ENCODE data around the gene KL.

Gene KL

DNA sequence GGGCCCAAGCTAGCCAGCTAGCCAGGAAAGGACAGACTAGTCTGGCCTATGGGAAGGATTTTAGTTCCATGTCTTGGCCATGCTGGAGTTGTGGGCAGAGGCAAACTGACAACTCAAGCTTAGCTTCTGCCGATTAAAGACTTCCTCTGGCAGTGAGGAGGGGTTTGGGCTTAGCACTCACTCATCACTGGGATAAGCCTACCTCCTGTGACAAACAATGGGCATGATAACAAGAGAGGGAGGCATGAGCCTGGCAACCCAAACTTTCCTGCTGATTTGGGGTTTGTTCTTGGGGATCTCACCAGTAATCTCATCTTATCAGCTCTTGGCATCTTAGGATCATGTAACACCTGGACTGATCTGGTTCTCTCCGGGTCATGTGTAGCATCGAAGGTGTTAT lies 83.6 kb downstream of the KL start:
- no peaks in the 10 kb centered on the region for H3K36me3 Mint-ChIP-seq (ENCODE audit: low read depth)
- no peak overlapping the region for H3K4me3 Mint-ChIP-seq
- no peak overlapping the region for H3K27ac Mint-ChIP-seq
- no peaks in the 10 kb centered on the region for H3K4me1 Mint-ChIP-seq (ENCODE audit: low read depth)
- peaks cover 24% of the 10 kb centered on the region for H3K27me3 Mint-ChIP-seq
- H3K9me3 Mint-ChIP-seq: no peaks in the 10 kb centered on the region

DNA sequence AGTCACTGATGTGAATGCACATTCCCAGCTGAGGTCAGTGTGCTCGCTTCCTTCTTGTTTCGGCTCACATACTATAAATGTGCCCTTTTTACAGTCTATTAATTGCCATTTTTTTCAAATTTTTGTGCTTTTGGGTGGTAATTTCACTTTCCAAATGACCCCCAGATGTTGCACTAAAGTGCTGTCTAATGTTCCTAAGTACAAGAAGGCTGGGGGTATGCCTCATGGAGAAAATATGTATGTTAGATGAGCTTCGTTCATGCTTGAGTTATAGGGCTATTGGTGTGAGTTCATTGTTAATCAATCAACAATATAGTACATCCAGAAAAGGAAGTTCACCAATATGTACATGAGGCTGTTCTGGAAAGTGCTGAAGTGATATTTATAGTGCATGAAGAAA lies 84.7 kb downstream of the KL start:
- no peak overlapping the region for H3K27ac Mint-ChIP-seq
- H3K36me3 Mint-ChIP-seq (ENCODE audit: low read depth): no peaks in the 10 kb centered on the region
- H3K4me1 Mint-ChIP-seq (ENCODE audit: low read depth): no peaks in the 10 kb centered on the region
- H3K9me3 Mint-ChIP-seq: no peaks in the 10 kb centered on the region
- peaks cover 27% of the 10 kb centered on the region for H3K27me3 Mint-ChIP-seq
- no peak overlapping the region for H3K4me3 Mint-ChIP-seq

DNA sequence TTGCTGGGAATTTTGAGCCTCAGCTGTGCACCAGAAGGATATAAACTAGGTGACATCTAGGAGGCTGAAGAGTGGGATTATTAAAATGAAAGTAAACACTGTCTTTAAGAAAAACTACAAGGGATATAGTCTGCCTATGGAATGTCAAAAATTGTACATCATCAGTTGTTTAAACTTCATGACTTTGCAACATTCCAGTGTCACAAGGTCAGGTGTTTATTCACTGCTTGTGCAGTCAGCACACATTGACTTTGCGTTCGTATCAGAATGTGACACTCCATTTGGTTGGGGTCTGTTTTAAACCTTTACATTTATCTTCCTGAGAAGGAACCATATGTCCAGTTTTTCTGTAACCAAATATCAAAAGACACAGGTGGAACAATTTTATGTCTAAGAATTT lies 85.6 kb downstream of the KL start:
- Mint-ChIP-seq H3K4me3 (no peak overlapping the region), H3K4me1 (ENCODE audit: low read depth) (no peaks in the 10 kb centered on the region), H3K9me3 (no peaks in the 10 kb centered on the region), H3K27ac (no peak overlapping the region), H3K27me3 (peaks cover 32% of the 10 kb centered on the region), H3K36me3 (ENCODE audit: low read depth) (no peaks in the 10 kb centered on the region)

DNA sequence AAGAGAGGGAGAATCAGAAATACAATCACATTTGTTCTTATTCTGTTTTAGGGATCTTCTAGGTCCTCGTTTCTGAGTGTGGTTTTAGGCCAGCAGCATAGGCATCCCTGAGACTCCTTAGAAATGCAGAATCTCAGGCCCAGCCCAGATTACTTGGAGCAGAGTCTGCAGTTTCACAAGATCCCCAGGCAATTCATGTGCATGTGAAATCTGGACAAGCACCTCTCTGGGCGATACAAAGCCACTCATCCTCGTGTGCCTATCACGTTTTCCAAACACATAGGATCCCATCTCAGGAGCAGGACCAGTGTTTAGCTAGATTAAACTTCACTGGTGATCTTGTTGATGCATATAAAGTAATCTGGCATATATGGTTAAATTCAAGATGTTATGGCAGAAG lies 87.2 kb downstream of the KL start:
- H3K36me3 Mint-ChIP-seq (ENCODE audit: low read depth): no peaks in the 10 kb centered on the region

DNA sequence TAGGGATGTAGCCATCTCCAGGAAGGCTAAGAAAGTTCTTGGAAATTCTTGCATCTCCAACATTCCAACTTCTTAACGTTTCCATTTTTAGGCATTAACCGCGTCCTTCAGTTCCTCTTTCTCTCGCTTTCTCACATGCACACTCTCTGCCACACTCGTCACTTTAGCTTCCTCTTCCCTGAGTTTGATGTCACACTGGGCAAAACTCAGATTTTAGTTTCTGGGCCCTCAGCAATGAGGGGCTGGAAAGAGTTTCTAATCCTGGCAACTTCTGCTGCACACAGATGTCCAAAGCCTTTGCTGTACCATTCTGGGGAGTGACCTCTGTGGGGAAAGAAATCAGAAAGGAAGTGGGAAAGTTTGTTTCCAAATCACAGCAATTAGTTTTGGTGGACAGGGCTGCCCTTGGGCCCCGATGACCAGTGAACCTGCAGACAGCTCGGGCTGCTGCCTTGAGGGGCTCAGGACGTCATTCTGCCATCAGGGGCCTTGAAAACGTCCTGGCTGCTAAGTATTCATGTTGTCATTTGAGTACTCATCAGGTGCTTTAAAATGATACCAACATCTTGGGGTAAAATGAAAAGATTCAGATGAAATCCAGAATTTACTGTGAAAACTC lies 89.3 kb downstream of the KL start:
- Mint-ChIP-seq H3K27me3 (peaks cover 27% of the 10 kb centered on the region), H3K4me3 (no peak overlapping the region), H3K4me1 (ENCODE audit: low read depth) (no peaks in the 10 kb centered on the region), H3K9me3 (no peaks in the 10 kb centered on the region), H3K36me3 (ENCODE audit: low read depth) (no peaks in the 10 kb centered on the region), H3K27ac (no peak overlapping the region)

More for the DNA sequence above, 87.2 kb downstream of the KL start:
- Mint-ChIP-seq H3K27me3 (peaks cover 32% of the 10 kb centered on the region), H3K4me1 (ENCODE audit: low read depth) (no peaks in the 10 kb centered on the region), H3K4me3 (no peak overlapping the region), H3K27ac (no peak overlapping the region), H3K9me3 (no peaks in the 10 kb centered on the region)

DNA sequence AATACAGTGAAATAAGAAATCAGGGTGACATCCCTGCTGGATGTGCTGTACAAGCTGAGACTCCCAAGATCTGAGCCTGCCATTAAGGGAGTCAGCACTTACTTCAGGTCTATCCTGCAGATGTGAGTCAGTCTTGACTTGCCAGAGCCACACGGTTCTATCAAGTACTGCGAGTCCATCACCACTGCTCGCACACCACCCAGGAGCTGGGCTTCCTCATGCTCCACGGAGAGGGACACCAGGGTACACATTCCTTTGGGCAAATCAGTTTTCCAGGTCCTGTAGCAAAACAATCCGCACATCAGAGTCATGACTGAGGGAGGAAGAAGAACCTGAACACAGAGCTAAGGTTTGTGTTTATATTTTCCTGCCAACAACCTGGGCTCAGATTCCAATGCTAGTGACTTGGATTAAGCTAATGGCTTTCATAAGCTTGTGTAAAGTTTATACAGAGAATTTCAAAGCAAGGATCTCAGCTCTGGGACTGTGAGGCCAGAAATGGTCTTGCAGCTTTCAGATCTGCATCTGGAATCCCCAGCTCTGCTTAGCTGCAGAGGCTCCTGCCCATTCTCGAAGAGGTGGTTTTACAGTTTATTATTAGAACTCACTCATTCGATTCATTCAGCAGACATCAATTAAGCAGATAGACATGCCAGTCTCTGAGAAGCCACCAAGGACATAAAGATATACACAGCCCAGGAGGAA lies 90.6 kb downstream of the KL start:
- H3K27me3 Mint-ChIP-seq: peaks cover 18% of the 10 kb centered on the region
- no peaks in the 10 kb centered on the region for H3K9me3 Mint-ChIP-seq
- no peaks in the 10 kb centered on the region for H3K4me1 Mint-ChIP-seq (ENCODE audit: low read depth)
- no peak overlapping the region for H3K27ac Mint-ChIP-seq
- no peak overlapping the region for H3K4me3 Mint-ChIP-seq
- no peaks in the 10 kb centered on the region for H3K36me3 Mint-ChIP-seq (ENCODE audit: low read depth)

DNA sequence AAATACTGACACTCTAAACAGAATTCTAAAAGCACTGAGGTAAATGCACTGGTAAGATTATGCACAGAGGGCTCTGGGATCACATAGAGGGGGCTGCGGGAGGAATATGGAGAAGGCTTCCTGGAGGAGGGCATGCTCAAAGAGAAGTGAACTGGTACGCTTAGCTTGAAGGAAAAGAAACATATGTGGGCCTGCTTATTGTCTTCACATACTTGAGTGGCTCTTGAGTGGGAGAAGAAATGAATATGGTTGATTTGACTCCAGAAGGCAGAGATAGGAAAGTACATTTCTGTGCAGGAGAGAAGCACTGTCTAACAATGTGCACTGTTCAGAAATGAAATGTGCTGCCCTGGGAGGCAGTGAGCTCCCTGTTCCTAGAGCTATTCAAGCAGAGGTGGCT lies 91.1 kb downstream of the KL start:
- Mint-ChIP-seq H3K4me3 (no peak overlapping the region), H3K4me1 (ENCODE audit: low read depth) (no peaks in the 10 kb centered on the region), H3K9me3 (no peaks in the 10 kb centered on the region), H3K27ac (no peak overlapping the region), H3K36me3 (ENCODE audit: low read depth) (no peaks in the 10 kb centered on the region), H3K27me3 (peaks cover 15% of the 10 kb centered on the region)

DNA sequence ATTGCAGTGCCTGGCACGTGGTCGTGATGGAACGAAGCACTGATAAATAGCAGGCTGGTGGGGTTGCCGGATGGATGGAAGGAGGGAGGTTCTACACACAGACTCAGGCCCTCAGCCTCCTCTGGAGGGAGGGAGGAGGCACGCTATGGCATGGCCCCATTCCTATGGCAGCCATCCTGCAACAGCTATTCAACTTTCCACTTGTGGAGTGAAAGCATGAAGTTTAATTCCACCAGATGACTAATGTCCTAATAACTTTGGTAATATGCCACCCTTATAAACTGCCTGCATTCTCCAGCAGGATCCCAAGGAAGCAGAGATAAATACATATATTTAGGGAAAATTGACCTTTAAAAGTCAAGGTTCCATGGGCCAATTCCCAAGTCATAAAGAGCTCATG lies 92.4 kb downstream of the KL start:
- no peaks in the 10 kb centered on the region for H3K36me3 Mint-ChIP-seq (ENCODE audit: low read depth)
- no peaks in the 10 kb centered on the region for H3K9me3 Mint-ChIP-seq
- no peaks in the 10 kb centered on the region for H3K4me1 Mint-ChIP-seq (ENCODE audit: low read depth)

DNA sequence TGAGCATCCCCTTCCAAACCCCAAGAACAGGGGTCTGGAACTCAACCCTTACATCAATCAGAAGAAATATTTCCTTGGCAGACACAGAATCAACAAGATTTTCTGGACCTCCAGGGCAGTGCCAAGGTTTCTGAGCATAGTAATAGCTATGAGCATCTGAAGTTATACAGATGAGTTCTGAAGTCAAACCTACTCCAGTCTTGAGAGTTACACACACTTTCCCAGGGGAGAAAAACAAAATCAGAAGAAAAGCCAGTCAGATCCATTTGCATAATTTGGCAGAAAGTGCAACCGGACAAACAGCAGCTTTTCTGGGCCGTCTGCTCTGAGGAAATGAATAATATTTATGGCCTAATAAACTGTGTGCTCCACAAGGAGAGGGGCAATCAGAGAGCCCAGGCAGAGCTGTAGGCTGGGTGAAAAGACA lies 93.1 kb downstream of the KL start:
- no peaks in the 10 kb centered on the region for H3K4me1 Mint-ChIP-seq (ENCODE audit: low read depth)
- no peak overlapping the region for H3K4me3 Mint-ChIP-seq
- no peaks in the 10 kb centered on the region for H3K36me3 Mint-ChIP-seq (ENCODE audit: low read depth)
- H3K9me3 Mint-ChIP-seq: no peaks in the 10 kb centered on the region
- no peak overlapping the region for H3K27ac Mint-ChIP-seq
- H3K27me3 Mint-ChIP-seq: peaks cover 15% of the 10 kb centered on the region

More for the DNA sequence above, 92.4 kb downstream of the KL start:
- H3K27ac Mint-ChIP-seq: no peak overlapping the region
- peaks cover 18% of the 10 kb centered on the region for H3K27me3 Mint-ChIP-seq
- H3K4me3 Mint-ChIP-seq: no peak overlapping the region

DNA sequence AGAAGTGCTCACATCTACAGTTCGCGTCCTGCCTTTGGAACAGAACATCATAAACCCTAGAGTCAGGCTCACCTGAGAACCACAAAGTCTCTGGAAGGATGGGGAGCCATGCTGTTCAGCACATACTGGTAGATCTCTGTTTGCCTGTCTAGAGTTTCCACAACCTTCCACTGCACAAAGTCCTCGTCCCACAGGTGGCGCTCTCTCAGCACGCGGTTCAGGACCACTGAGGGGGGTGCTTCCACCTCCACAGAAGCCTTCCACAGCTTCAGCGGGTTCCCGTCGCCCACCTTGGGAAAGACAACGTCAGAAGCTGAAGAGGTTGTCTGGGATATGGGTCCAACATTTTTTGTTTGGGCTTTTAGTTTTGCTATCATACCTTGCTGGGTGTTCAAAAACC lies 93.6 kb downstream of the KL start:
- no peaks in the 10 kb centered on the region for H3K4me1 Mint-ChIP-seq (ENCODE audit: low read depth)
- H3K27ac Mint-ChIP-seq: no peak overlapping the region
- peaks cover 14% of the 10 kb centered on the region for H3K27me3 Mint-ChIP-seq
- no peak overlapping the region for H3K4me3 Mint-ChIP-seq
- H3K36me3 Mint-ChIP-seq (ENCODE audit: low read depth): no peaks in the 10 kb centered on the region
- H3K9me3 Mint-ChIP-seq: no peaks in the 10 kb centered on the region

DNA sequence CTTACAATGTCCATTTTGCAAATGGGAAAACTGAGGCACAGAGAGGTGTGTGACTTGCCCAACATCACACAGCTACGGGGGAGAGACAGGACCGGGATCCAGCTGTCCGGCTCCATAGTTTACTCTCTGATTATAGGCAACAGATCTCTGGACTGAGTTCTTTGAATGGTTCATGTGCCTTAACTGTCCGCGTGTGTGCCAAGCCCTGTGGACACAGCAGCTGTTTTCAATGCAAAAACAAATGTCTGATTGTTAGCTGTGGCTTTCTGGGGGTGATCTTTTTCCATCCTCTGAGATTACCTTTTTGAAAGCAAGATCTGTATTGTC lies 94.1 kb downstream of the KL start:
- Mint-ChIP-seq H3K4me3 (no peak overlapping the region), H3K27ac (no peak overlapping the region)

DNA sequence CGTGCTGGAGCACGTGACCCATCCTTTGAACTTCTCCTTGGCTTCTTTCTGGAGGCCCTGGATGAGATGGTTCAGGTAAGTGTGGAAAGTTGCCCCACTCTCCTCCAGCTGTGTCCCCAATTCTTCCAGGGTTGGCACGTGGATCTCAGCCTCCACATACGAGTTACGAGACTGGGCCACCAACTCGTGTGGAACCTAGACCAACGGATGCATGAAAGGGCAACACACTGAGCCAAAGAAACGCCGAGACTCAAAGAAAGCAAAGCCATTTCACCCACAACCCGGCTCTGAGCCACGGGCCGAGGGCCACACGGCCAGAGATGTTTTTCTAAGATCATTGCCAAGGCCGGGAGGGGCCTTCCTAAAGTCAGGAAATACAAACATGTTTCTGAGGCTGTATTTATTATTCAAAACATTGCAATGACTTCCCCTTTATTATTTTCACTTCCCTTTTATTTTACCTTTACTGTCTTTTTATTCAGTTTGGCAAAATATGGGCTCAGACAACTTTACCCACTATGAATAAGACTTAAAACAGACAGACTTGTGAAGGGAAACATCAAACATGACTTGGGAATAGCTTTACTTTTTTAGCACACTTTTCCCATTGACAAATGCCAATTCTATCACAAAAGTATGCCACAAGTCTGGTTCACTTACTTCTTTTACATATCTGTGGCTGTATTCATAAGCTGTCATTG lies 94.6 kb downstream of the KL start:
- Mint-ChIP-seq H3K27me3 (peaks cover 10% of the 10 kb centered on the region), H3K27ac (no peak overlapping the region), H3K36me3 (ENCODE audit: low read depth) (no peaks in the 10 kb centered on the region), H3K9me3 (no peaks in the 10 kb centered on the region), H3K4me1 (ENCODE audit: low read depth) (no peaks in the 10 kb centered on the region), H3K4me3 (no peak overlapping the region)

More for the DNA sequence above, 94.1 kb downstream of the KL start:
- Mint-ChIP-seq H3K4me1 (ENCODE audit: low read depth) (no peaks in the 10 kb centered on the region), H3K9me3 (no peaks in the 10 kb centered on the region), H3K27me3 (peaks cover 12% of the 10 kb centered on the region), H3K36me3 (ENCODE audit: low read depth) (no peaks in the 10 kb centered on the region)

DNA sequence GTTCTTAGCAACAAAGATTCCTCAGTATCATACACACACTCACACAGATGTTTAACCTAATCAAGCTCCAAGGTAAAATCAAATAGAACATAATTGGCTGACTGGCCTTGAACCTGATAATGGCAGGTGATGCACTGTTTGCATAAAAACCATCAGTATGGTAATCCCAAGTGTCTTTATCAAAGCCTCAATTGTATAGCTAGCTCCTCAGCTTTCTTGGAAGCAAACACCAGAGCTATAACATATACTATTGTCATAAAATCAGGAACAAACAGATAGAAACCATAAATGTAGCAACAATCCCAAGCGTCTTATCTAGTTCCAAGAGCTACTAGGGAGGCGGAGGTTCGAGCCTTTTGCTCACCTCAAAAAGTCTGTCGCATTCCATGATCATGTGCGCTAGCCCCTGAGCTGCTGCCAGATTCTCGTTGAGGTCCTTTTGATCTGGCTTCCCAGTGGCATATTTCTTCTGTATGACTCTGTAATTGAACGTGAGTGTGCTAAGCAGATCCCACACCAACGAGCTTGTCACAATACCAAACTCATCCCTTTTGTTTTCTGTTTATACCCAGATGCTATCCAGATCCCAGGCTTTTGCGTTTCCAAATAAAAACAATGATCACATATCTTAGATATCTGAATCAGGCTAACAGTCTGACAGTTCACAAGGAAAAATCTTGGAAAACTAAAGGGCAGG lies 95.3 kb downstream of the KL start:
- Mint-ChIP-seq H3K4me1 (ENCODE audit: low read depth) (no peaks in the 10 kb centered on the region), H3K36me3 (ENCODE audit: low read depth) (no peaks in the 10 kb centered on the region), H3K4me3 (no peak overlapping the region)

DNA sequence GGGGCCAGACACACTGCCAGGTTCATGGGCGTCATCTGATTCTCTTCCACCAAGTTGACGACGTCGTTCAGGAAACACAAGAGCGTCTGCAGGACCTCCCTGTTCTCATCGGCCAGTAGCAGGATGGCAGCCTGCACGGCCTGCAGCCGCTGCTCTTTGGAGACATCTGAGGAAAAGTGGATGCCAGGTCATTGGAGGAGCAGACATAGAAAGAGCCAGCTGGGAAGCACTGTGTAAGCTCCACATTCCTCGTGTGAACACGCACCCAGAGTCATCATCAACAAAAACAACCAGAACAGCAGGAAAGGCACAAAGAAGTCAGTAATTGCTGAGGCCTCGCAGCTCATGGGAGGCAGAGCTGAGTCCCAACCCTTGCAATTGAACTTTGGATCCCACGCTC lies 96.5 kb downstream of the KL start:
- Mint-ChIP-seq H3K4me3 (no peak overlapping the region), H3K9me3 (no peaks in the 10 kb centered on the region)

More for the DNA sequence above, 95.3 kb downstream of the KL start:
- Mint-ChIP-seq H3K9me3 (no peaks in the 10 kb centered on the region), H3K27ac (no peak overlapping the region), H3K27me3 (peaks cover 5% of the 10 kb centered on the region)

DNA sequence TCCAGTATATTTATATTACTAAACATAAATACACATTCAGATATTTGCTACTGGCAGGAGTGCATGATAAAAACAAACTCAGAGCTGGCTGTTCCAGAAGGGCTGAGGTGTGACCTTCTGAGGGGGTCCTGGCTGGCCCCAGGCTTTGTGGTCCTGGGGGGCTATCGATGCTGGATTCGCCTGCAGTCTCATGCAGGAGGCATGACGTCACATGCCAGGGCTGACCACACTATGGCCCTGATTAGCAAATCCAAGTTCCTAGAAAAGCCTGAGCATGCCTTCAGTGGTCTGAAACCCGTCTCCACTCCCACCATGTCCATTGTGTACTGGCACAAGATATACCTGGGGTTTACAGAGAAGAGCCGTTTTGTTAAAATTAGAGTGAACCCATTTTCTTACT lies 97.9 kb downstream of the KL start:
- Mint-ChIP-seq H3K9me3 (no peaks in the 10 kb centered on the region), H3K27me3 (peaks cover 5% of the 10 kb centered on the region), H3K27ac (no peak overlapping the region), H3K36me3 (ENCODE audit: low read depth) (no peaks in the 10 kb centered on the region), H3K4me1 (ENCODE audit: low read depth) (no peaks in the 10 kb centered on the region), H3K4me3 (no peak overlapping the region)

More for the DNA sequence above, 96.5 kb downstream of the KL start:
- no peaks in the 10 kb centered on the region for H3K36me3 Mint-ChIP-seq (ENCODE audit: low read depth)
- peaks cover 5% of the 10 kb centered on the region for H3K27me3 Mint-ChIP-seq
- no peaks in the 10 kb centered on the region for H3K4me1 Mint-ChIP-seq (ENCODE audit: low read depth)
- no peak overlapping the region for H3K27ac Mint-ChIP-seq
